ENCODE measurements around the gene UNC13B.

GRCh38 chr9:35254984-35255857 is 93.4 kb downstream of the UNC13B start:
- no peak for TF ChIP-seq EZH2 (IDR thresholded peaks at IDR 0.05; ENCODE audit: low read depth, unreplicated experiment)
- no peak for TF ChIP-seq CREB1 (CRISPR knock-in tag; IDR thresholded peaks at IDR 0.05; ENCODE audit: low read depth)
- TF ChIP-seq CTCF (conservative IDR thresholded peaks at IDR 0.05; ENCODE audit: low read depth in 2 of 2), result no peak
- TF ChIP-seq POLR2AphosphoS5 (IDR thresholded peaks at IDR 0.05; ENCODE audit: low read depth), result no peak
- no peak for TF ChIP-seq NANOG (IDR thresholded peaks at IDR 0.05; ENCODE audit: borderline replicate concordance)
- TF ChIP-seq EZH2phosphoT487 (IDR thresholded peaks at IDR 0.05; ENCODE audit: unreplicated experiment), result no peak
- TF ChIP-seq ZNF114 (CRISPR knock-in tag; IDR thresholded peaks at IDR 0.05), result no peak
- TF ChIP-seq STAT1 (IDR thresholded peaks at IDR 0.05; ENCODE audit: unreplicated experiment), result no peak
- no peak for TF ChIP-seq REST (IDR thresholded peaks at IDR 0.05; ENCODE audit: unreplicated experiment)
- no peak for TF ChIP-seq ZNF331 (CRISPR knock-in tag; IDR thresholded peaks at IDR 0.05; ENCODE audit: low read depth)
- no peak for TF ChIP-seq JUNB (IDR thresholded peaks at IDR 0.05; ENCODE audit: unreplicated experiment)
- no peak for TF ChIP-seq ETS1 (IDR thresholded peaks at IDR 0.05)
- no peak for TF ChIP-seq ZNF462 (CRISPR knock-in tag; IDR thresholded peaks at IDR 0.05)
